Muscle layer of colon (tissue), 2 donors: Measurements from ENCODE around the gene DDX49.

Source experiments
- H3K27ac ChIP-seq: one replicate; pipeline ENCODE4 v1.7.0; 2013; ENCODE audit warnings: low read depth, mild to moderate bottlenecking, low read length, moderate library complexity
- H3K27me3 ChIP-seq, 2 donors: one replicate each; pipeline ENCODE4 v1.7.0; 2013; ENCODE audit warnings: low read length in 2 of 2, mild to moderate bottlenecking in 2 of 2; ENCODE audit not compliant: insufficient read depth in 2 of 2, control insufficient read depth in 1 of 2
- H3K36me3 ChIP-seq: one replicate; pipeline ENCODE4 v1.7.0; 2013; ENCODE audit warnings: mild to moderate bottlenecking, low read length; ENCODE audit not compliant: insufficient read depth
- H3K4me1 ChIP-seq: one replicate; pipeline ENCODE4 v1.7.0; 2013; ENCODE audit warnings: mild to moderate bottlenecking, low read length; ENCODE audit not compliant: insufficient read depth
- H3K4me3 ChIP-seq, 2 donors: one replicate each; pipeline ENCODE4 v1.7.0; 2013; ENCODE audit warnings: low read length in 2 of 2, low read depth in 1 of 2, mild to moderate bottlenecking in 1 of 2, moderate library complexity in 1 of 2
- H3K9ac ChIP-seq: one replicate; pipeline ENCODE4 v1.7.0; 2013; ENCODE audit warnings: low read length
- H3K9me3 ChIP-seq: one replicate; pipeline ENCODE4 v1.7.0; 2013; ENCODE audit warnings: mild to moderate bottlenecking, low read length
- donor health status: abdominal sarcoma.
- donor health status: Adenocarcinoma of cecum.

Gene DDX49

GRCh38 chr19:18921593-18921992, 2.1 kb downstream of the DDX49 start:
- no peaks in the 10 kb centered on the region for H3K27me3 ChIP-seq
- H3K4me3 ChIP-seq, result no peak overlapping the region
- H3K9ac ChIP-seq, result no peak overlapping the region
- H3K27ac ChIP-seq, result no peak overlapping the region
- peaks cover 38% of the 10 kb centered on the region for H3K36me3 ChIP-seq
- H3K9me3 ChIP-seq, result no peaks in the 10 kb centered on the region
- H3K4me1 ChIP-seq, result peaks cover 26% of the 10 kb centered on the region

GRCh38 chr19:18922228-18922985, 2.9 kb downstream of the DDX49 start:
- H3K9me3 ChIP-seq, result no peaks in the 10 kb centered on the region
- H3K36me3 ChIP-seq, result peaks cover 40% of the 10 kb centered on the region
- H3K4me3 ChIP-seq, result no peak overlapping the region

GRCh38 chr19:18924684-18925213, 5.2 kb downstream of the DDX49 start:
- Histone ChIP-seq H3K9ac (no peak overlapping the region), H3K4me1 (peaks cover 16% of the 10 kb centered on the region), H3K9me3 (no peaks in the 10 kb centered on the region), H3K27me3 (no peaks in the 10 kb centered on the region), H3K27ac (no peak overlapping the region), H3K4me3 (no peak overlapping the region), H3K36me3 (peaks cover 40% of the 10 kb centered on the region)

More at GRCh38 chr19:18922228-18922985, 2.9 kb downstream of the DDX49 start:
- Histone ChIP-seq H3K27ac (no peak overlapping the region), H3K4me1 (peaks cover 26% of the 10 kb centered on the region), H3K9ac (no peak overlapping the region), H3K27me3 (no peaks in the 10 kb centered on the region)

GRCh38 chr19:18928018-18928805, 8.7 kb downstream of the DDX49 start:
- no peak overlapping the region for H3K9ac ChIP-seq
- peaks cover 23% of the 10 kb centered on the region for H3K36me3 ChIP-seq
- peaks cover 4% of the 10 kb centered on the region for H3K4me1 ChIP-seq
- no peaks in the 10 kb centered on the region for H3K9me3 ChIP-seq
- no peak overlapping the region for H3K4me3 ChIP-seq
- no peak overlapping the region for H3K27ac ChIP-seq
- H3K27me3 ChIP-seq, result no peaks in the 10 kb centered on the region

- Histone ChIP-seq H3K36me3 (peaks cover 24% of the 10 kb centered on the region), H3K9me3 (no peaks in the 10 kb centered on the region), H3K4me3 (no peak overlapping the region), H3K4me1 (peaks cover 4% of the 10 kb centered on the region), H3K27ac (no peak overlapping the region), H3K9ac (no peak overlapping the region), H3K27me3 (no peaks in the 10 kb centered on the region)
Measured at GRCh38 chr19:18929311-18929710, 9.8 kb downstream of the DDX49 start.

- peaks cover 4% of the 10 kb centered on the region for H3K4me1 ChIP-seq
- no peak overlapping the region for H3K27ac ChIP-seq
- H3K36me3 ChIP-seq, result peaks cover 9% of the 10 kb centered on the region
- H3K27me3 ChIP-seq, result no peaks in the 10 kb centered on the region
- no peak overlapping the region for H3K4me3 ChIP-seq
- no peaks in the 10 kb centered on the region for H3K9me3 ChIP-seq
- H3K9ac ChIP-seq, result no peak overlapping the region
Measured at GRCh38 chr19:18931316-18932162, 12.0 kb downstream of the DDX49 start.

- peak overlapping the region in 1 of 2 donors; percentile 43 for H3K4me3 ChIP-seq
- no peak overlapping the region for H3K9ac ChIP-seq
- peaks cover 7% of the 10 kb centered on the region for H3K36me3 ChIP-seq
- no peaks in the 10 kb centered on the region for H3K27me3 ChIP-seq
- H3K9me3 ChIP-seq, result no peaks in the 10 kb centered on the region
- no peak overlapping the region for H3K27ac ChIP-seq
- H3K4me1 ChIP-seq, result peaks cover 4% of the 10 kb centered on the region
Measured at GRCh38 chr19:18932216-18932841, 12.8 kb downstream of the DDX49 start.

GRCh38 chr19:18933297-18933696, 13.8 kb downstream of the DDX49 start:
- H3K4me3 ChIP-seq, result no peak overlapping the region
- no peak overlapping the region for H3K9ac ChIP-seq
- peaks cover 11% of the 10 kb centered on the region for H3K36me3 ChIP-seq
- no peaks in the 10 kb centered on the region for H3K9me3 ChIP-seq
- no peak overlapping the region for H3K27ac ChIP-seq
- no peaks in the 10 kb centered on the region for H3K27me3 ChIP-seq
- peaks cover 4% of the 10 kb centered on the region for H3K4me1 ChIP-seq

- Histone ChIP-seq H3K27me3 (no peaks in the 10 kb centered on the region), H3K27ac (no peak overlapping the region), H3K36me3 (peaks cover 12% of the 10 kb centered on the region), H3K9ac (no peak overlapping the region), H3K4me3 (no peak overlapping the region), H3K4me1 (peaks cover 11% of the 10 kb centered on the region), H3K9me3 (no peaks in the 10 kb centered on the region)
Measured at GRCh38 chr19:18939163-18939562, 19.6 kb downstream of the DDX49 start.

- H3K4me3 ChIP-seq, result peak overlapping the region; percentile 66 to 89
- peak overlapping the region; percentile 64 for H3K9ac ChIP-seq
- H3K27ac ChIP-seq, result peak overlapping the region; percentile 63
- no peaks in the 10 kb centered on the region for H3K27me3 ChIP-seq
- peaks cover 11% of the 10 kb centered on the region for H3K4me1 ChIP-seq
- H3K36me3 ChIP-seq, result peaks cover 9% of the 10 kb centered on the region
- no peaks in the 10 kb centered on the region for H3K9me3 ChIP-seq
Measured at GRCh38 chr19:18939922-18940768, 20.6 kb downstream of the DDX49 start.
